ENCODE results near the gene GAGE12F.
"Not testable (repeated sequence)": the region's sequence is repeated elsewhere in the genome, so short reads cannot be mapped to it uniquely, and the experiment has no call there.

DNA sequence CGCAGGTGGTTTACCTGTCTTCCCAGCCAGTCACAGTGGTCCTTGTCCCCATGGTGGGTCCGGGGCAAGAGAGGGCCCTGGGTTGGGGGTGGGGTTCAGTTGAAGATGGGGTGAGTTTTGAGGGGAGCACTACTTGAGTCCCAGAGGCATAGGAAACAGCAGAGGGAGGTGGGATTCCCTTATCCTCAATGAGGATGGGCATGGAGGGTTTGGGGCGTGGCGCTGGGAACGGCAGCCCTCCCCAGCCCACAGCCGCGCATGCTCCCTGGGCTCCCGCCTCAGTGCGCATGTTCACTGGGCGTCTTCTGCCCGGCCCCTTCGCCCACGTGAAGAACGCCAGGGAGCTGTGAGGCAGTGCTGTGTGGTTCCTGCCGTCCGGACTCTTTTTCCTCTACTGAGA lies 38.1 kb downstream of the GAGE12F start, which contains the start of gene GAGE1:
- TF ChIP-seq, protein P1, sequence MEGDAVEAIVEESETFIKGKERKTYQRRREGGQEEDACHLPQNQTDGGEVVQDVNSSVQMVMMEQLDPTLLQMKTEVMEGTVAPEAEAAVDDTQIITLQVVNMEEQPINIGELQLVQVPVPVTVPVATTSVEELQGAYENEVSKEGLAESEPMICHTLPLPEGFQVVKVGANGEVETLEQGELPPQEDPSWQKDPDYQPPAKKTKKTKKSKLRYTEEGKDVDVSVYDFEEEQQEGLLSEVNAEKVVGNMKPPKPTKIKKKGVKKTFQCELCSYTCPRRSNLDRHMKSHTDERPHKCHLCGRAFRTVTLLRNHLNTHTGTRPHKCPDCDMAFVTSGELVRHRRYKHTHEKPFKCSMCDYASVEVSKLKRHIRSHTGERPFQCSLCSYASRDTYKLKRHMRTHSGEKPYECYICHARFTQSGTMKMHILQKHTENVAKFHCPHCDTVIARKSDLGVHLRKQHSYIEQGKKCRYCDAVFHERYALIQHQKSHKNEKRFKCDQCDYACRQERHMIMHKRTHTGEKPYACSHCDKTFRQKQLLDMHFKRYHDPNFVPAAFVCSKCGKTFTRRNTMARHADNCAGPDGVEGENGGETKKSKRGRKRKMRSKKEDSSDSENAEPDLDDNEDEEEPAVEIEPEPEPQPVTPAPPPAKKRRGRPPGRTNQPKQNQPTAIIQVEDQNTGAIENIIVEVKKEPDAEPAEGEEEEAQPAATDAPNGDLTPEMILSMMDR (conservative IDR thresholded peaks at IDR 0.05; ENCODE audit: low read depth, low read length), result not testable (repeated sequence)
- not testable (repeated sequence) for TF ChIP-seq EZH2 (IDR thresholded peaks at IDR 0.05; ENCODE audit: borderline replicate concordance, low read depth, low read length, poor library complexity, severe bottlenecking)

Data from A673 (cell line).